Activated naive CD4-positive, alpha-beta T cell treated with anti-CD3 and anti-CD28 coated beads, Interleukin-2, amount 10 ng/mL, durations not matched to agents 5 hours and 36 hours (primary cell): ENCODE measurements around the gene CDK12. TPM values are rescaled to one million over a fixed set of nuclear protein-coding genes. Genes with fewer than 3 reads are reported as not detected.

Experiments used
- total RNA-seq, 2 experiments: library from RNA; stranded (reverse); gene quantifications; one replicate each; pipeline ENCODE4 v1.2.3, GENCODE V29; 2021

Gene CDK12
- total RNA-seq, result 10 to 100 TPM; 77.1 to 78.3 TPM

DNA sequence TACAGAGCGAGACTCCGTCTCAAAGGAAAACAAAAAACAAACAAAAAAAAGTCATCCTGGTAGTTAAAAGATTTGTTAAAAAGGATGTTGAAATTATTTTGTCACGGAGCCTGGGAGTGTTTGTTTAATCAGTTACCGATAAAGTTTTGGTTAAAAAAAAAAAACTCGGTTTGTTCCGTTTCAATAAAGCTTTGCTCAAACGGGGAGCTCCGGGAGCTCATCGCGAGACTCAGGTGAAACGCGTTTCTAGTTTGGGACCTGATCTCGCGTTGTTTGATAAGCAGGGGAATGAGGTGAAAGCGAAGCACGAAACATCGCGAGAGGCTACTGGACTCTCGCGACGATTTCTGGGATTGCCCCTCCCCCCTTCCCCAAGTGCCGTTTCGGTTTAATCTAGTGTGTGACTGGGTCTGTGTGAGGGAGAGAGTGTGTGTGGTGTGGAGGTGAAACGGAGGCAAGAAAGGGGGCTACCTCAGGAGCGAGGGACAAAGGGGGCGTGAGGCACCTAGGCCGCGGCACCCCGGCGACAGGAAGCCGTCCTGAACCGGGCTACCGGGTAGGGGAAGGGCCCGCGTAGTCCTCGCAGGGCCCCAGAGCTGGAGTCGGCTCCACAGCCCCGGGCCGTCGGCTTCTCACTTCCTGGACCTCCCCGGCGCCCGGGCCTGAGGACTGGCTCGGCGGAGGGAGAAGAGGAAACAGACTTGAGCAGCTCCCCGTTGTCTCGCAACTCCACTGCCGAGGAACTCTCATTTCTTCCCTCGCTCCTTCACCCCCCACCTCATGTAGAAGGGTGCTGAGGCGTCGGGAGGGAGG is at the start of gene CDK12:
Gene CDK12 (plus strand): TSS at position 374 of the 813 bp plus-strand sequence. CDS start 586 bp downstream, outside the sequence.

DNA sequence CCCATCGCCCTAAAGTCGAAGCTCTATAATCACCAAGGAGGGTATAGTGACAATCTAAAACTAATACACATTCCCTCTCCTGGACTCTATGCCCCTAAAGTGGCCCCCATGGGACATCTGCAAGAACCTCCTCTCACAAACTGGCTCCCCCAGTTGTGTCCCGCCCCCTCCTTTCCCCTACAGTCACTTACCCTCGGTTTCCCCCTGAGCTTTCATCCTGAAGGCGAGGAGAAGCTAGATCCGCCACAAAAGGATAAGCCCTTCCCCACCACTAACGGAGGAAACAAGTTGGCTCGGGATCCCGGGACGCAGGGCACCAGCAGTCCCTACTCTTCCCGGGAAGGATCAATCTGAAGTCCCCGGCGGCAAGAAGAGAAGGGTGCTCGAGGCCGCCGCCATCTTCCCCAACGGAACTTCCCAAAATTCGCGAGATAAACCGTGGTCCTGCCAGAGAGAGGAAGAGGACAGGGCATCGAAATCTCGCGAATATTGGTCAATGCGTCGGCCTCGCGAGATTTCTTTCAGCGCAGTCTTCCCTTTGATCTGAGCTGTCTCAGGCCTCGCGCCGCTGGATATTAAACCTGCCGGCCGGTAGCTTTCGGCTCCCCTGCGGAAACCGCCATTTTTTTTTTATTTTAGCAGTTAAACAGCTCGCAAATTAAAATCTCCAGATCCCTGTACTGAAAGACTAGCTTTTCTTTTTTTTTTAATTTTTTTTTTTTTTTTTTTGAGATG is 10.3 kb upstream of the CDK12 start, which contains the start of gene MED1:
Gene MED1 (minus strand): TSS at position 417 of the 735 bp plus-strand sequence. CDS start 201 bp downstream, at position 216.

Other genes starting within 250 kb of the CDK12 start
- not detected for gene STAC2, start 235.5 kb upstream of the CDK12 start, total RNA-seq
- 10 to 100 TPM; 15.8 to 16.1 TPM for gene FBXL20, start 59.9 kb upstream of the CDK12 start, total RNA-seq
- gene MED1, start 10.2 kb upstream of the CDK12 start, total RNA-seq, result 10 to 100 TPM; 47.1 to 50.5 TPM
- not detected for gene NEUROD2, start 146.4 kb downstream of the CDK12 start, total RNA-seq
- not detected for gene PPP1R1B, start 165.5 kb downstream of the CDK12 start, total RNA-seq
- 10 to 100 TPM; 69.1 to 71.9 TPM for gene STARD3, start 175.7 kb downstream of the CDK12 start, total RNA-seq
- gene TCAP, start 203.9 kb downstream of the CDK12 start, total RNA-seq, result 1 to 10 TPM; 1.7 to 2.0 TPM
- gene PNMT, start 207.0 kb downstream of the CDK12 start, total RNA-seq, result not detected
- 10 to 100 TPM; 25.5 to 25.8 TPM for gene PGAP3, start 226.6 kb downstream of the CDK12 start, total RNA-seq
- gene ERBB2, start 238.6 kb downstream of the CDK12 start, total RNA-seq, result 1 to 10 TPM; 3.5 to 5.3 TPM